HG02973 (cell line): ENCODE data around the gene CDKL5.
"Not testable (repeated sequence)": the region's sequence is repeated elsewhere in the genome, so short reads cannot be mapped to it uniquely, and the experiment has no call there.

Experiments
- ATAC-seq: cut with Tn5 transposase; IDR thresholded peaks from one replicate; pipeline ENCODE4 v1.9.1; 2021; ENCODE audit warnings: moderate library complexity; ENCODE audit not compliant: unreplicated experiment

Gene CDKL5

DNA sequence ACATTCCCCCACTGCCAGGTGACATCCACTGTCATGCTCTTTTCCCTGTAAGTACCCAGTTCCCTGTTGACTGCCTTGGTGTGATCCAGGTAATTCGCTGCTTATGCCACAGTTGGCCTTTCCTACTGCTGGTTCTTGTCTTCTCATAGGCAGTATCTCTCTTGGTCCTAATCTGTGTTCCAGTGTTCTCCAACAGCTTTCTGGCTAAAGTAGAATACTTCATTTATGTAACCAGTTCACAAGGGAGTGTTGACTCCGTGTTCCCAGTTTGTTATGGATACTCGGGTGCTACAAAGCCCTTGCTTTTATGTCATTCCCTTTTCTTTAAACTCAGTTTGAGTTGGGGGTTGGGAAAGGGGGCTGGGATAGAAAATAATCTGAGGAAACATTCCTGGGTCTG is 148.1 kb downstream of the CDKL5 start:
- no peak for ATAC-seq

DNA sequence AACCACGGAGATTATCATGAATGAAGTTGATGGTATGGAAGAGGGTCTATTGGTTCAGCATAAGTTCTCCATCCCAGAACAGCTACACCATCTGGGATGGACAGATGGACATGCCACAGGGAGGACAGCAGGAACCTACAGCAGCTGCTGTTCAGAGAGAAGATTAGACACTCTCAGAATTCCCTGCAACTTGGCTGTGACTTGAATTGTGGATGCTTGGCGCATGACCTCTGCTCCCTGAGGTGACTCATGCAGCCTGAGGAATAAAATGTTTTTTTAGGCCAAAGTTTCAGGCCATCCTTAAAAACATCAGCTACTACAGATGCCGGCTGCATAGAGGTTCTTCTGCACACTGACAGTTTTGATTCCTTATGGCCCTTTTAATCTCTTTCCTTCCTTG is 149.2 kb downstream of the CDKL5 start:
- no peak for ATAC-seq

GRCh38 chrX:18575744-18576143 is 150.3 kb downstream of the CDKL5 start:
- no peak for ATAC-seq

GRCh38 chrX:18577400-18577799 is 152.0 kb downstream of the CDKL5 start:
- ATAC-seq: no peak

GRCh38 chrX:18578546-18578945 is 153.1 kb downstream of the CDKL5 start:
- no peak for ATAC-seq

GRCh38 chrX:18579495-18579894 is 154.1 kb downstream of the CDKL5 start:
- no peak for ATAC-seq

- no peak for ATAC-seq
These were observed 157.6 kb downstream of the CDKL5 start for GRCh38 chrX:18582910-18583493.

DNA sequence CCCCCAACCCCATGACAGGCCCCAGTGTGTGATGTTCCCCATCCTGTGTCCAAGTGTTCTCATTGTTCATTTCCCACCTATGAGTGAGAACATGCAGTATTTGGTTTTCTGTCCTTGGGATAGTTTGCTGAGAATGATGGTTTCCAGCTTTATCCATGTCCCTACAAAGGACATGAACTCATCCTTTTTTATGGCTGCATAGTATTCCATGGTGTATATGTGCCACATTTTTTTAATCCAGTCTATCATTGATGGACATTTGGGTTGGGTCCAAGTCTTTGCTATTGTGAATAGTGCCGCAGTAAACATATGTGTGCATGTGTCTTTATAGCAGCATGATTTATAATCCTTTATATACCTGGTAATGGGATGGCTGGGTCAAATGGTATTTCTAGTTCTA is 163.9 kb downstream of the CDKL5 start:
- not testable (repeated sequence) for ATAC-seq

- ATAC-seq: no peak
These were observed 166.4 kb downstream of the CDKL5 start for GRCh38 chrX:18591834-18592233.

- no peak for ATAC-seq
These were observed 168.7 kb downstream of the CDKL5 start for GRCh38 chrX:18594079-18594478.

- ATAC-seq: no peak
These were observed 170.7 kb downstream of the CDKL5 start for GRCh38 chrX:18596096-18596495.

DNA sequence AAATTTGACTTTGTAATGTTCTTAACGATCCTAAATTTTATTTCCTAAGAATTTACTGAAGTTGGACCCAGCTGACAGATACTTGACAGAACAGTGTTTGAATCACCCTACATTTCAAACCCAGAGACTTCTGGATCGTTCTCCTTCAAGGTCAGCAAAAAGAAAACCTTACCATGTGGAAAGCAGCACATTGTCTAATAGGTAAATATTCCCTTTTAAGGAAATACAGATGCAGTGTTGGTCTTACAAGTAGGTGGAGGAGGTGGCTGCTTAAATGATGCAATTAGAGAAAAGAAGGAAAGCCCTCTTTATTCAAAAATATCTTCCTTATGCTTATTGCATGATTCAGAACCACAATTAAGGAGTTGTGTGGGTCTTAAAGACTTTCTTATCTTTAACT is 173.0 kb downstream of the CDKL5 start:
- no peak for ATAC-seq

DNA sequence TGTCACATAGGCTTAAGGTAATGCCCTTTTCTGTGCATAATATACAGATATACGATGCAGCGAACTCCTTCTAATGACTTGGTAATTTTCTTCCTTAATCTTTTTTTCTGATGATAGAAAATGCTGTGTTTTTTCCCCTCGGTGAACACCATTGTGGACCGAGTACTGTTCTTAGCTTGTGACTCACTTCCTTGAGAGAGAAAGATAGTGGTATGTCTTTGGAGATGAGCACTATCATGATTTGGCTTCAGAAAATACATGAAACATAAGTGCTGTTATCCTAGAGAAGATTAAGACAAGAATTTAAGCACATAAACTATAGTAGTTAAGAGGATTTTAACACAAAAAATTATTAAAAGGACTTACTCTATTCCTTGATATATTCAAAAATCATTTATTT is 182.6 kb downstream of the CDKL5 start:
- ATAC-seq: no peak

- ATAC-seq: no peak
These were observed 188.7 kb downstream of the CDKL5 start for GRCh38 chrX:18613930-18614639.

DNA sequence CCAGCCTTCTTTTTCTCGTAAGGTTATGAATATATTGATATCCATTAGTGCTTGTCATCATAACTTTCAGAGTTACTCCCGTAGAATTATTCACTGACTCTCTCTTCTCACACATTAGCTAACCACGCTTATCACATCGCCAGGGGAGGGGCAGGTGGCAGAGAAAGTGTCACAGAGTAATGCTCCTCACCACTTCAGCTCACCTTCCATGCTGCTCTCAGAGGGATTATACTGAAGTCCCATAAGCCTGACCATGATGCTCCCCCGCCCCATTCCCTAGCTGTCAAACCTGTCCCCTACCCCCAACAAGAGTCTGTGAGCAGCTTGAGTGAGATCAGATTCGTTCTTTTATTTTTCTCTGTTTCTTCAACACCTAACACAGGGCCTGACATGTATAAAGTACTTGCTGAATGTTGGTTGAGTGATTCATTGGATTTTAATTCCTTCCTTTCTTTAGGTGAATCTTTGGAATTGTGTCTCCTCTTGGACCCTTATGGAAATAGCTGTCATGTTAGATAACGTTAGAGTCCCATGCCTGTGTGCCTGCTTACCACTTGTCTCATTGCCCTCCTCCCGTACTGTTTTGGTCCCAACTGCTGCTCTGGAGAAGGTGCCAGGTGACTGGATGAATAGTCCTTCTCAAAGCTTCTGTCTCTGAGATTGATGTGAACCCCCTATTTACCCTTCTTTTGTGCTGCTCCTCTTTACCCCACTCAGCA is 191.4 kb downstream of the CDKL5 start:
- ATAC-seq: no peak

- ATAC-seq: no peak
These were observed 192.0 kb downstream of the CDKL5 start for GRCh38 chrX:18617407-18617750.

DNA sequence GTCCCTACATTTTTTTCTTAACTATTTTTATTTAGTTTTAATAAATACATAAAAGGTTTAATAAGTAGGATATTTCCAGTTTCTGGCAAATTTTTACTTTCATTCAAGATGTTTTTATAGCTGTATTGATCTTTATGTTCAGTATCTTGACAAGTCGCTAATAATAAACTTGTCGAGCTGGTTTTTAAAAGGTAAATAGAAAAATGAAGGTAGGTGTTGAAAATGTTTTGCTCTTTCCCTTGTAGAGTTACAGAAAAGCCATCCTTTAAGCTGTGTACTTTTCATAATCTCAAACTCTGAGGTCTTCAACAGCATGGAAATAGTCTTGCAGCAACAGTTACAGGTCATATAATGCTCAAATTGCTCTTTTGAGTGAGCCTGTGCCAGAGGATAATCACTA is 193.9 kb downstream of the CDKL5 start:
- no peak for ATAC-seq

- no peak for ATAC-seq
These were observed 194.9 kb downstream of the CDKL5 start for GRCh38 chrX:18620349-18620748.

DNA sequence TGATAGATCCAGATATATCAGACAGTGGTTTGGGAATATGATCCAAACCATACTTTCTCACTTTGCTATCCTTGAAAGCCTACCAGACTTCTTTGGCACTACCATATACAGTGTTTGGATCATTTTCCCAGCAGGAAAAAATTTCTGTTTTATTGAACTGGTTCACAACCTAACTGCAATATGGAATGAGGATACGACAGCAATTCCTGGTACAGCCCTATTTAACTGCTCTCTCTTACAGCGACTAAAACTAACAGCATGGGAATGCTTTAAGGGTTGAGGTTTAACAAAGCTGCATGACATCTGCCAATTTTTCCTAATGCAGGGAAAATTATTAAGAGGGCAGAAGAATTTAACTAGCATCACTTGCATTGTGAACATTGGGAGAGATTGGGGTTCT is 199.2 kb downstream of the CDKL5 start:
- ATAC-seq: no peak

- ATAC-seq: no peak
These were observed 205.5 kb downstream of the CDKL5 start for GRCh38 chrX:18630934-18631333.

DNA sequence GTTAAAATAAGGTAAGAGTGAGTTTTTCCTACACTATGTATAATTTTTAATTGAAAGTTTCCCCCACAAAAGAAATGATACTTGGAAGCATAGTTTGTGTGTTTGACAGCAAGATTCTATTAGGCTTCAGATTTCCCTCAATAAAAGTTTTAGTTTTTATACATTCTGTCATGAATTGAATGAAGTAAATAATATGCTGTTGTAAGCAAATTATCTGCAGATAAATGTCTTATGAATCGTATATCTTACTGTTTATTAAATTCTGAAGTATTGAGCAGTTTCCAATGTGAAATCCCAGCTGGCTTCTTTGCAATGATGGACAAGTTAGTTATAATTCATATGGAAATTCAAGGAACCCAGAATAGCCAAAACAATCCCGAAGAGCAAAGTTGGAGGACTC is 213.0 kb downstream of the CDKL5 start:
- ATAC-seq: no peak

DNA sequence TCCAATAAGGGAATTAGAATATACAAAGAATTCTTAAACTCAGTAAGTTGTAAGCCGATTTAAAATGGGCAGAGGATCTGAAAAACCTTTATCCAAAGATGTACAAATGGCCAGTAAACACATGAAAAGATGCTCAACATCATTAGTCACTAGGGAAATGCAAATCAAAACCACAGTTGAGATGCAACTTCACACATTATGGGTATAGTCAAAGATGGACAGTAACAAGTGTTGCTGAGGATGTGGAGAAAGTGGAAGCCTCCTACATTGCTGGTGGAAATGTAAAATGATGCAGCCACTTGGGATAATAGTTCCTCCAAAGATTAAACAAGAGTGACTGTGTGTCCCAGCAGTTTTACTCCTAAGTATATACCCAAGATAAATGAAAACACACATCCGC is 213.9 kb downstream of the CDKL5 start:
- ATAC-seq: no peak
